Renal cortex interstitium (tissue), 15 donors: ENCODE results near the gene TMEM270. TPM values are rescaled to one million over a fixed set of nuclear protein-coding genes. Genes with fewer than 3 reads are reported as not detected.
"Not testable (repeated sequence)": the region's sequence is repeated elsewhere in the genome, so short reads cannot be mapped to it uniquely, and the experiment has no call there.

Source experiments
- DNase-seq, 11 donors: peaks; one replicate each; pipeline ENCODE4 v3.0.0-alpha.2; 2013; ENCODE audit warnings: low read depth in 9 of 11, low spot score in 4 of 11; ENCODE audit errors: extremely low read depth in 1 of 11
- long read RNA-seq, 16 experiments: transcript quantifications; one replicate each; lab custom pipeline, GENCODE V29; 2026
- polyA plus RNA-seq, 3 donors: library from polyadenylated mRNA; unstranded; fragments of 120-200 nt; gene quantifications; one replicate each; pipeline ENCODE4 v1.2.1, GENCODE V29; 2013; ENCODE audit not compliant: insufficient read length in 3 of 3

TMEM270 gene
- under 1 TPM in 1 of 3 donors, not detected in 2; 0.21 TPM for polyA plus RNA-seq
- long read RNA-seq, donor 1, result 0 reads
- long read RNA-seq, donor 2, result 0 reads
- long read RNA-seq, donor 3, result 0 reads
- long read RNA-seq, donor 4, result 0 reads
- long read RNA-seq, donor 5, result 0 reads
- long read RNA-seq, donor 6, result 0 reads
- long read RNA-seq, donor 7, result 0 reads
- long read RNA-seq, donor 8, result 0 reads
- long read RNA-seq, donor 9, result 0 reads
- long read RNA-seq, donor 10, result 0 reads
- long read RNA-seq, donor 11, result 0 reads
- long read RNA-seq, donor 12, result 0 reads
- long read RNA-seq, donor 13, result 0 reads
- long read RNA-seq, donor 14, result 0 reads
- long read RNA-seq, donor 15, result 0 reads
- long read RNA-seq, donor 16, result 0 reads

DNA sequence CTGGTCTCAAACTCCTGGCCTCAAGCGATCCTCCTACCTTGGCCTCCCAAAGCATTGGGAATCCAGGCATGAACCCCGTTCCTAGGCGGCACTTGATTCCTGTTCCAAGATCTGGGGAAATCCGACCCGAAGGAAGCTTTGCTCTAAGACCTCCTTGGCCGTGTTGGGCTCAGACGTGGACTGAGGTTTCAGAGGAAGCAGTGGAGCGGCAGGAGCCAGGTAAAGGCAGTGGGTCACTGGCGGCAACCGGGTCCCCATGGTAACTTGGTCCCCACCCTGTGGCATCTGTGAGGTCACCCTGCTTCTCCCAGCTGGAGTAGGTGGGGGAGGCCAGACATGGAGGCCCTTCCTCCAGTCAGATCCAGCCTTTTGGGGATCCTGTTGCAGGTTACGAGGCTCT lies at the start of gene TMEM270:
TSS of gene TMEM270 (plus strand) at position 301 of the 400 bp plus-strand sequence. CDS start at position 337, 36 bp downstream.
- no peak for DNase-seq

DNA sequence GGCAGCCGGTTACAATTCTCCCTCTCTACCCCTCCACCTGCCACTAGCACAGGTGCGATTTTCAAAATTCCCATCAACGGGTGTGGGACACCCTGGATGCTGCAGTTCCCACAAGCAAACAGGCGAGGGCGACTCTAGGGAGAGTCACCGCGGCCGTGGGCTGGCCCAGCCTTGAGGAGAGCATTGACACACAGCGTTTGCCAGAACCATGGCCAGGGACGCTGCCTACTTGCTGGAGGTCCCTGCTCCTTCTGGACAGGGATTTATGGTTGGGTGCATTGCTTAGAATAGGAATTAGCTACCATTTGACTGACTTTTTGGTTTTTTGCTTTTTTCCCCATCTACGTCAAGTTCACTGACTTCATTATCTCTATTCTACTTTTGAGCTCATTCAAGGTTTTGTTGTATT lies 49.2 kb upstream of the TMEM270 start:
- no peak for DNase-seq

DNA sequence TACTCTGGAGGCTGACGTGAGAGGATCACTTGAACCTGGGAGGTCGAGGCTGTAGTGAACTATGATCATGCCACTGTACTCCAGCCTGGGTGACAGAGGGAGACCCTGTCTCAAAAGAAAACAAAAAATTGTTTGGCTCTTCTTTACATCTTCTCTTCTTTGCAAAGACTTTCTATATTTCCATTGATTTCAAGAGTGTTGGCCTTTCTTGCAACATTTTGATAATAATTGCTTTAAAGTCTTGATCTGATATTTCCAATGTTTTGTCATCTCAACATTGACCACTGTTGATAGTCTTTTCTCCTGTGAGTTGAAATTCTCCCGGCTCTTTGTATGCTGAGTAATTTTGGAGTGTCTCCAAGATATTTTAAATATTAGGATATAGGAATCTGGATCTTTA lies 48.0 kb upstream of the TMEM270 start:
- no peak for DNase-seq

DNA sequence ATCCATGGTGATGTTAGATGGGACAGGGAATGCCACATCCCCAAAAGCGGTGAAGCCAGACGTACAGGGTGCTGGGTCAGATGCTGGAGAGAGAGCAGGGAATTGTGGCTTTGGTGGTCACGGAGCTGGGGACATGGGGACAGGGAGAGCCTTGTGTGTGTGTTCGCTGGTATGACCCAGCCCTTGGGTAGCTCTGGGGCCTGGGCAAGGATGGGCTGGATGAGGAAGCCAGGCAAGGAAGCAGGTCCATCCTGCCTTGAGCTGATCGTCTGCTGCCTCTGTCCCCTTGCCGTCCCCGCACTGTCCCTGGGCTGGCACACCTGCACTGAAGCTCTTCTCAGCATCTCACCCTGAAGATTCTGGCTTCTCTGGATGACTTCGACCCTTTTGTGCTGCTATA lies 45.5 kb upstream of the TMEM270 start:
- DNase-seq, result no peak

DNA sequence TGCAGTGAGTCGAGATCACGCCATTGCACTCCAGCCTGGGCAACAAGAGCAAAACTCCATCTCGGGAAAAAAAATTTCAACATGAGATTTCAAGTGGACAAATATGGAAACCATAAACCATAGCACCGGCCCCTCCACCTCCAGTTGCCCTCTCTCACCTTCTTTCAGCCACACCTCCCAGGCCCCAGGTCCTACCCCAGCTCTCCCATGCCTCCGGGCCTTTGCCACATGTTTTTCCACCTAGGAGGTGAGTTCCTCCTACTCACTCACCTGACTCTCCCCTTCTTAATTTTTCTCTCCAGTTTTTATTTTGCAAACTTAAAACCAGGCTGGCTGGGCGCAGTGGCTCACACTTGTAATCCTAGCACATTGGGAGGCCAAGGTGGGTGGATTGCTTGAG lies 43.8 kb upstream of the TMEM270 start:
- no peak for DNase-seq

- DNase-seq, result no peak
Measured at GRCh38 chr7:73820013-73820412, 40.9 kb upstream of the TMEM270 start.

- DNase-seq, result not testable (repeated sequence)
Measured at GRCh38 chr7:73821597-73822285, 39.2 kb upstream of the TMEM270 start.

DNA sequence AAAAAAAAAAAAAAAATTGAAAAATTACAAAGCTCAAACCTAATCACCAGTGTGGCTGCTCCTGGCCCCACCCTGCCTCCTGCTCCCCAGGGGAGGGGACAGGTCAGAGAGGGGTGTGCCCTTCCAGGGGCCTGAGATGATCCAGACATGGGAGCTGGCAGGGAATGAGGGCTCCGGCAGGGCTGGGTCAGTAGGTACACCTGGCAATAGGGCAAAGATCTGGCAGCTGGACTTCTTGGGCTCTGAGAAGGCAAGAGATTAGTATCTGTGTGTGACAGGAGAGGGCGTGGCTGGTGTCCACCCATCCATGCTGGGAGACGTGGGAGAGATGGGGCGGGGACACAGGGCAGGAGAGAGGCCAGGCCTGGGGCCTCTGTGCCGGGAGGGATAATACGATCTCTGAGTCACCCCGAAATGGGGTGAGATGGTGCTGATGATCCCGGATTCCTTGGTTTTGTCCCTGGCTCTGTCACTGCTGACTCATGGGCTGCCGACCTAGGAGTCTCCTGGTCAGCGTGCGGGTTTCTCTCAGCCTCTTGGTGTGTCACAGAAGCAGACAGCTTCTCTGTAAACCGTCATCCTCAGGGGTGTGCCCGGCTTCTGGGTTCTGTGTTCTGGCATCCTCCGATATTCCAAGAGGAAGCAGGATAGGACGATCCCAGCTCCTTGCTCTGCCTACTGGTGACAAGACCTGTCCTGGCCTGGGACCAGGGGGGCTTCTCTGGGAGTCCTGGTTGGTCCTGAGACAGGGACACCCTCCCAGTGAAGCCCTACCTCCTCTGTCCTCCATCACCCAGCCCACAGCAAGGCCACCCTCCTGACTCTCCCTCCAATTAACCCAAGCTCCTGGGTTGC lies 38.4 kb upstream of the TMEM270 start:
- DNase-seq, result peak in 4 of 11 donors; percentile 63 to 81 (median 80)

DNA sequence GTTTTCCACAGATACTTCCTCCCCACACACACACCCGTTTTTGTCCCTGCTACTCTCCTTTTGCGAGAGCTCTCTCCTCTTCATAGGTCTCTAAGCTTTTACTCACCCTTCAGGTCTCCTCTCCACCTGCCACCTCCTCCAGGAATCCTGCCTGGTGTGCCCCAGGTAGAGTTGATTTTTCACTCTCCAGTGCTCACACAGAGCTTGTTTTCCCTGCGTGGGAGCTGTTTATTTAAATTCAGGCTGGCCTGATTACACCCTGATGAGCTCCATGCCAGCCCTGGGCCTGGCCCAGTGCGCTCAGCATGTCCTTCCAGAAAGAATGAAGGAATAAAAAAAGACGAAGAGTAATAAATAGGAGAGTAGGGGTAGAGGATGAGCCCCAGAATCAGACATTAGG lies 37.7 kb upstream of the TMEM270 start:
- no peak for DNase-seq

DNA sequence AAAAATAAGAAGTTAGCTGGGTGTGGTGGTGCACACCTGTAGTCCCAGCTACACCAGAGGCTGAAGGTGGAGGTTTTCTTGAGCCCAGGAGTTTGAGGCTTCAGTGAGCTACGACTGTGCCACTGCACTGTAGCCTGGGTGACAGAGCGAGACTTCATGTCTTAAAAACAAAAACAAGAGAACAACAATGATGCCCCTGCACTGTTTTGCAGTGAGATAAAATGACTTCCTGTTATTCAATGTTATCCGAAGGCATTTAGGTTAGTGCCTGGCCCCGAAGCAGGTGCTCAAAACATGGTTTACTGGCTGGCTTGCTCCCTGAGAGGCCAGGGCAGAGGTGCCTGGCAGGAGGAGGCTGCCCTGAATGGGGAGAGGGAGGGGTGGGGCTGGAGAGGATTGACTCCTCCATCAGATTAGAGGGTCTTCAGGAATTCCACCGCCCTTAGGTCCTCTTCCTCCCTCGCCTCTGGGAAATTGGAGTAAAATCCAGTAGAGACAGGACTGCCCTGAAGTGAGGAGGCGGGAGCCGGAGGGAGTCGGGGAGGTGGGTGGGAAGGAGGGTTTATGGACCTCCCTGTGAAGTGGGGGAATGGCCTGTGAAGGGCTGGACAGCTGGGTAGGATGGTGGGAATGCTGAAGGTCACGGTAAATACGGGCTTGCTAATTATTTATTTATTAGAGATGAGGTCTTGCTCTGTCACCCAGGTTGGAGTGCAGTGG lies 36.9 kb upstream of the TMEM270 start:
- DNase-seq, result no peak

GRCh38 chr7:73824986-73825385 lies 36.0 kb upstream of the TMEM270 start:
- no peak for DNase-seq

- peak in 5 of 11 donors; percentile 69 to 78 (median 75) for DNase-seq
Measured at GRCh38 chr7:73827567-73828106, 33.3 kb upstream of the TMEM270 start.

DNA sequence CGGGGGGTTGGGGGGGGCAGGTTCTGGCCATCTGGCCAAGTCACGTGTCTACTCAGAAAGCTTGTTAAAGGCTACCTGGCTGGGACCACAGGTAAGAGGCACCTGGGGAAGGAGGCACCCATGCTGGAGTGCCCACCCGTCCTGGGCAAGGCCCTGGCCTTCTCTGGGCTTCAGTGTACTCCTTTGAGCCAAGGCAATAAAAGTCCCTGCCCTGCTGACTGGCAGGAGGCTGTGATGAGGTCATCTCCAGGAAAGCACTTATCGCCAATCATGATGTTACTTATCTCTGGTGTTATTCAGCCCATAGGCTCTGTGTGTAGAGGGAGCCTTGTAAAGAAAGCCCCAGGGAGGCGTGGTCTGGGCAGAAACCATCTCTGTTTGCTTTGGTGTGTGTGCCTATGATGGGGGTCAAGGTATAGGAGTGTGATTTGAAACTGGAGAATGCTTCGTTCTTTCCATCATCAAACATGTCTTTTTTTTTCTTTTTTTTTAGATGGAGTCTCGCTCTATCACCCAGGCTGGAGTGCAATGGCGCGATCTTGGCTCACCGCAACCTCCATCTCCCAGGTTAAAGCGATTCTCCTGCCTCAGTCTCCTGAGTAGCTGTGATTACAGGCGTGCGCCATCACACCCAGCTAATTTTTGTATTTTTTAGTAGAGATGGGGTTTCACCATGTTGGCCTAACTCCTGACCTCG lies 32.7 kb upstream of the TMEM270 start:
- no peak for DNase-seq

- DNase-seq, result no peak
Measured at GRCh38 chr7:73828972-73829371, 32.0 kb upstream of the TMEM270 start.

DNA sequence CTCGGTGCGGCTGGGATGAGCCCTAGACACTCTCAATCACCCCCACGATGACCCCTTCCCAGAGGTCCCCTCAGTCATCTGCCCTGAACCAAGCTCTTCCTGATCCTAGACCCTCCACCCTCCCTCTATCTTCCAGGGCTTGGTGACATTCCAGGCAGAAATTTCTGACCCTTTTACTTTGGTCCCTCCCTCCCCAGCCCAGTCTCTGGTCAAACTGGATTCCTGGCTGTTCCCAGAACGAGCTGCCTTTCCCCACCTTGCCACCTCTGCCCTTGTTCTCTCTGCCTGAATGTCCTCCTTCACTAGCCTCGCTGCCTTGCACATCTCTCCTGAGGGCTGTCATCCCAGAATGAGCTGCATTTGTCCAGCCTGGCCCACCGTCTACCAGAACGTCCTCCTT lies 31.5 kb upstream of the TMEM270 start:
- DNase-seq, result no peak

DNA sequence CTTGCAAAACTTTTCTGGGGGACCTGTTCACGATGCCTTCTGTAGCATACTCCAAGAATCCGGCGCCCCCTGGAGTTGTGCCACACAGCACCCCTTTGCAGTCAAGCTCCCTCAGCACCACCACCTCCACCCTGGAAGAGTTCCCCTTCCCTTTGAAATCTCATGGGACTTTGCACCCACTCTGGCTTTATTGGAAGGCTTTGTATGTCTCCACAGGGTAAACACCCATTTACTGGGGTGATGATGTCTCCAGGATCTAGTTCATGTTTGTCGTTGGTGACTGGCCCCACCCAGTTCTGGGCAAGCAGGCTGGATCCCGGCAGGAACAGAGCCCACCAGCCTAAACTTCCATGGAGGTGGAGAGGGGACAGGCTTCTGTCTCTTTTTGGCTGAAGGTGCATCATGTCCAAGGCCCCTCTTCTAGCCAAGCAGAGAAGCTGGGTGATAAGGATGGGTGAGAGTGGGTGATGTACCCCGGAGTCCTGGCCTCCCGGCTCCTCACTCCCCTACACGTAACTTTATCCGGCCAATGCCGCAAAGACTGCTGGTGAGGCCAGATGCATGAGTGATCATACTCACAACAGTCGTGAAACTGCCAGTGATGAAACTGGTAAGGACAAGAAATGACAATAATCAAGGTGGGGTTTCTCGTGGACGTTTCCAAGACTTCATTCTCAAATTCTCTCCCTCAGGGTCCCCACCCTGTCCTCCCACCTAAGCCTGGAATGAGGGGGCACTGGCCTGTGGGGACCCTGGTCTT lies 30.9 kb upstream of the TMEM270 start:
- no peak for DNase-seq
